ENCODE results near the gene CBL. TPM values are rescaled to one million over a fixed set of nuclear protein-coding genes. Genes with fewer than 3 reads are reported as not detected.
"Not testable (repeated sequence)": the region's sequence is repeated elsewhere in the genome, so short reads cannot be mapped to it uniquely, and the experiment has no call there.

The CBL gene
- total RNA-seq, 2 experiments from 2014 or later = 40.0 to 49.2 TPM

- ATAC-seq = no peak
- CTCF ChIA-PET = interaction anchor here (1.9 kb wide), 1 partner anchor 23 kb away, joined by 7 read pairs; no protein-coding TSS in a partner anchor
- Mint-ChIP-seq H3K36me3 (peaks cover 5% of the 10 kb centered on the region), H3K4me1 (peaks cover 32% of the 10 kb centered on the region), H3K4me3 (no peak overlapping the region), H3K27me3 (no peaks in the 10 kb centered on the region), H3K27ac (no peak overlapping the region), H3K9me3 (ENCODE audit: low read depth) (no peaks in the 10 kb centered on the region)
- DNase-seq = no peak
Measured at GRCh38 chr11:119173453-119173852, 32.7 kb upstream of the CBL start.

- ATAC-seq (no peak), DNase-seq (no peak)
- Mint-ChIP-seq H3K4me1 (peaks cover 24% of the 10 kb centered on the region), H3K36me3 (peaks cover 8% of the 10 kb centered on the region), H3K4me3 (no peak overlapping the region), H3K27me3 (no peaks in the 10 kb centered on the region), H3K27ac (no peak overlapping the region), H3K9me3 (ENCODE audit: low read depth) (no peaks in the 10 kb centered on the region)
- CTCF ChIA-PET = interaction anchor here (0.8 kb wide), 1 partner anchor 125 kb away, joined by 3 read pairs; no protein-coding TSS in a partner anchor
Measured at GRCh38 chr11:119175493-119176077, 30.6 kb upstream of the CBL start.

GRCh38 chr11:119178166-119178680 lies 27.9 kb upstream of the CBL start:
- Mint-ChIP-seq H3K36me3 (peaks cover 8% of the 10 kb centered on the region), H3K4me1 (peaks cover 20% of the 10 kb centered on the region), H3K9me3 (ENCODE audit: low read depth) (no peaks in the 10 kb centered on the region), H3K4me3 (no peak overlapping the region), H3K27me3 (no peaks in the 10 kb centered on the region), H3K27ac (peak overlapping the region; percentile 71)
- no peak for ATAC-seq
- CTCF ChIA-PET = interaction anchor here (0.7 to 2.6 kb wide), 6 partner anchors 9 to 160 kb away, joined by 3 to 12 read pairs (median 4); partner anchors contain the start of gene NLRX1
- DNase-seq = no peak

- Mint-ChIP-seq H3K4me3 (no peak overlapping the region), H3K27ac (no peak overlapping the region), H3K4me1 (peaks cover 20% of the 10 kb centered on the region), H3K27me3 (no peaks in the 10 kb centered on the region), H3K36me3 (peaks cover 6% of the 10 kb centered on the region), H3K9me3 (ENCODE audit: low read depth) (no peaks in the 10 kb centered on the region)
- no peak for DNase-seq
- no peak for ATAC-seq
- CTCF ChIA-PET = interaction anchor here (2.6 kb wide), 1 partner anchor 34 kb away, joined by 6 read pairs; no protein-coding TSS in a partner anchor
Measured at GRCh38 chr11:119179342-119179741, 26.8 kb upstream of the CBL start.

GRCh38 chr11:119179983-119180382 lies 26.2 kb upstream of the CBL start:
- no peaks in the 10 kb centered on the region for H3K9me3 Mint-ChIP-seq (ENCODE audit: low read depth)
- CTCF ChIA-PET = interaction anchor here (1.2 to 2.6 kb wide), 3 partner anchors 11 to 34 kb away, joined by 4 to 6 read pairs (median 5); no protein-coding TSS in a partner anchor
- ATAC-seq (no peak), DNase-seq (no peak)
- H3K27ac Mint-ChIP-seq = no peak overlapping the region
- H3K4me1 Mint-ChIP-seq = peaks cover 20% of the 10 kb centered on the region
- H3K36me3 Mint-ChIP-seq = peaks cover 6% of the 10 kb centered on the region
- H3K4me3 Mint-ChIP-seq = no peak overlapping the region
- no peaks in the 10 kb centered on the region for H3K27me3 Mint-ChIP-seq

- DNase-seq = no peak
- peaks cover 4% of the 10 kb centered on the region for H3K36me3 Mint-ChIP-seq
- H3K27me3 Mint-ChIP-seq = no peaks in the 10 kb centered on the region
- H3K27ac Mint-ChIP-seq = no peak overlapping the region
- peaks cover 12% of the 10 kb centered on the region for H3K4me1 Mint-ChIP-seq
- CTCF ChIA-PET = interaction anchor here (1.2 to 1.9 kb wide), 2 partner anchors 12 to 16 kb away, joined by 4 to 5 read pairs; no protein-coding TSS in a partner anchor
- no peak overlapping the region for H3K4me3 Mint-ChIP-seq
- no peaks in the 10 kb centered on the region for H3K9me3 Mint-ChIP-seq (ENCODE audit: low read depth)
- no peak for ATAC-seq
Measured at GRCh38 chr11:119180729-119181676, 25.1 kb upstream of the CBL start.

- Mint-ChIP-seq H3K4me1 (peaks cover 12% of the 10 kb centered on the region), H3K36me3 (peaks cover 4% of the 10 kb centered on the region), H3K27me3 (no peaks in the 10 kb centered on the region), H3K27ac (no peak overlapping the region), H3K4me3 (no peak overlapping the region), H3K9me3 (ENCODE audit: low read depth) (no peaks in the 10 kb centered on the region)
- DNase-seq = no peak
- CTCF ChIA-PET = interaction anchor here (1.9 kb wide), 1 partner anchor 15 kb away, joined by 5 read pairs; no protein-coding TSS in a partner anchor
- no peak for ATAC-seq
Measured at GRCh38 chr11:119181677-119182412, 24.3 kb upstream of the CBL start.

- CTCF ChIA-PET = interaction anchor here (0.6 to 1.6 kb wide), 3 partner anchors 15 to 76 kb away, joined by 3 to 5 read pairs (median 3); partner anchors contain the start of gene CBL
- not testable (repeated sequence) for H3K9me3 Mint-ChIP-seq (ENCODE audit: low read depth); DNase-seq; H3K4me3 Mint-ChIP-seq; ATAC-seq; H3K27ac Mint-ChIP-seq; H3K36me3 Mint-ChIP-seq; H3K4me1 Mint-ChIP-seq; H3K27me3 Mint-ChIP-seq
Measured at GRCh38 chr11:119184399-119184798, 21.7 kb upstream of the CBL start.

- Mint-ChIP-seq H3K27ac (no peak overlapping the region), H3K4me3 (no peak overlapping the region), H3K27me3 (no peaks in the 10 kb centered on the region), H3K9me3 (ENCODE audit: low read depth) (no peaks in the 10 kb centered on the region), H3K4me1 (no peaks in the 10 kb centered on the region), H3K36me3 (no peaks in the 10 kb centered on the region)
- CTCF ChIA-PET = no interaction called here
- ATAC-seq = no peak
- DNase-seq = no peak
Measured at GRCh38 chr11:119185981-119186634, 20.0 kb upstream of the CBL start.

- Mint-ChIP-seq H3K36me3 (no peaks in the 10 kb centered on the region), H3K27ac (no peak overlapping the region), H3K4me1 (no peaks in the 10 kb centered on the region), H3K27me3 (no peaks in the 10 kb centered on the region), H3K4me3 (no peak overlapping the region), H3K9me3 (ENCODE audit: low read depth) (no peaks in the 10 kb centered on the region)
- no peak for DNase-seq
- no peak for ATAC-seq
- CTCF ChIA-PET = no interaction called here
Measured at GRCh38 chr11:119187123-119187892, 18.8 kb upstream of the CBL start.

GRCh38 chr11:119188067-119188466 lies 18.1 kb upstream of the CBL start:
- ATAC-seq (no peak), DNase-seq (no peak)
- CTCF ChIA-PET = no interaction called here
- H3K4me1 Mint-ChIP-seq = no peaks in the 10 kb centered on the region
- no peaks in the 10 kb centered on the region for H3K36me3 Mint-ChIP-seq
- H3K27ac Mint-ChIP-seq = no peak overlapping the region
- no peaks in the 10 kb centered on the region for H3K9me3 Mint-ChIP-seq (ENCODE audit: low read depth)
- no peak overlapping the region for H3K4me3 Mint-ChIP-seq
- no peaks in the 10 kb centered on the region for H3K27me3 Mint-ChIP-seq

GRCh38 chr11:119188887-119189286 lies 17.3 kb upstream of the CBL start:
- DNase-seq (no peak), ATAC-seq (no peak)
- Mint-ChIP-seq H3K27ac (no peak overlapping the region), H3K4me3 (no peak overlapping the region), H3K36me3 (no peaks in the 10 kb centered on the region), H3K9me3 (ENCODE audit: low read depth) (no peaks in the 10 kb centered on the region), H3K27me3 (no peaks in the 10 kb centered on the region), H3K4me1 (no peaks in the 10 kb centered on the region)
- CTCF ChIA-PET = interaction anchor here (1.6 kb wide), 1 partner anchor 20 kb away, joined by 5 read pairs; no protein-coding TSS in a partner anchor

Measured in activated CD8-positive, alpha-beta memory T cell treated with anti-CD3 and anti-CD28 coated beads, Interleukin-2, amount 10 ng/mL, durations not matched to agents 7 days and 5 days (primary cell).